ENCODE data around the gene STIMATE.

DNA sequence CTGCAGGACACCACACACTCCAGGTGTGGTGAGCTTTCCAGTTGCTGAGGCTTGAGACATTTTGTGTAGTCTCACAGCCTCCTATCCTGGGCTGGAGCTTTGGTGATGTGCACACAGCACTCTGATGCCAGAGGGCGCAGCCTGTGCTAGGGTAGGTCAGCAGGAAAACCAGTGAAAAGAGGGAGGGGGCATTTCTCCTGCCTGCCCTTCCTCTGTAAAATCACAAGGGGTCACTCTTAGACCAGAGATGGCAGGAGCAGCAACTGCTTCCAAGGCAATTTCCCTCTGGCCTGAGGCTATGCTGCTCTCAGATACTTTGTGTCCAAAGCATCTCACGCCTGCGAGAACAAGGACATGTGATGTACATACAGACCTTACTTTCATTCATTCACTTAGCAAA lies 46.0 kb downstream of the STIMATE start:
- TF ChIP-seq EZH2 (IDR thresholded peaks at IDR 0.05; ENCODE audit: insufficient read depth, poor library complexity, severe bottlenecking), result no peak
- TF ChIP-seq EZH2phosphoT487 (IDR thresholded peaks at IDR 0.05; ENCODE audit: insufficient read depth, low read depth), result no peak
